ENCODE results near the gene NHS. TPM values are rescaled to one million over a fixed set of nuclear protein-coding genes. Genes with fewer than 3 reads are reported as not detected.

Gene NHS
- total RNA-seq, 1 donor, result 10.5 TPM

DNA sequence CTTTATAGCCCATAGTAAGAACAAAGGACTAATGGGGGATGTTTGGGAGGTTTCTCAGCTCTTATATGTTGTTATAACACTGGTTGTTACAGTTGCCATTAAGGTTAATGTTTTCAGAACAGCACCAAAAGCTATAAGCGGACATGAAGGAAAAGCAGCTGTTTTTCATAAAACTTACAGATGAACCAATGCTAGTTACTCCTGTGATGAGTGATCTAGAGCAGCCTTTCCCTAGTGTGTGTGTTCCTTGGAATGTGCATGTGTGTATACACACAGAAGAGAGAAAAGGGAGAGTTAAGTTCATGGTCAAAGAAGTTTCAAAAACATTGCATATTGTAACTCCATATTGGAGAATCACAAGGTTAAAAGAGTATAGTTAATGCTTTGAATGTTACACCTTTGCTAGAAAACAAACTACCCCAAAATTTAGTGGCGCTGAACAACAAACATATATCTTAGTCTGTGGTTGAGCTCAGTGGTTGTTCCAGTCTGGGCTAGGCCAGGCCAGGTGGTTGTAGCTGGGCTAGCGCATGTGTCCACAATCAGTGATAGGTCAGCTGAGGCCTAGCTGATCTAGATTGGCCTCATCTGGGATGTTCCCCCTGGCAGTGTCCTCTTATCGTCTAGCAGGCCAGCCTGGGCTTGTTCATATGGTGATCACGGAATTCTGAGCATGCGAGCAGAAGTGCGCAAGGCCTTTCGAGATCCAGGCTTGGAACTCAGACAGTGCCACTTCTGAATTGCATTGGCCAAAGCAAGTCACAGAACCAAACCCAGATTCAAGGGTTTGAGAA, 151.0 kb downstream of the NHS start:
- H3K4me2 ChIP-seq (ENCODE audit: insufficient read depth, low read length), result no peak overlapping the region
- no peak overlapping the region for H3K4me3 ChIP-seq (ENCODE audit: insufficient read depth, low read length)
- H2AFZ ChIP-seq (ENCODE audit: low read length), result no peak overlapping the region
- no peaks in the 10 kb centered on the region for H3K36me3 ChIP-seq (ENCODE audit: insufficient read depth, low read length)
- H3K9me3 ChIP-seq (ENCODE audit: low read depth, low read length), result no peaks in the 10 kb centered on the region
- peaks cover 40% of the 10 kb centered on the region for H3K4me1 ChIP-seq (ENCODE audit: insufficient read depth, low read length)
- H3K79me2 ChIP-seq (ENCODE audit: insufficient read depth, low read length), result peaks cover 21% of the 10 kb centered on the region
- H3K27ac ChIP-seq (ENCODE audit: low read depth, low read length), result peak overlapping the region; percentile 10
- H3K27me3 ChIP-seq (ENCODE audit: insufficient read depth, low read length), result no peaks in the 10 kb centered on the region
- no peaks in the 10 kb centered on the region for H4K20me1 ChIP-seq (ENCODE audit: insufficient read depth, low read length)
- no peak for DNase-seq (ENCODE audit: insufficient read length, low spot score, missing footprints)
- TF ChIP-seq, protein P1, sequence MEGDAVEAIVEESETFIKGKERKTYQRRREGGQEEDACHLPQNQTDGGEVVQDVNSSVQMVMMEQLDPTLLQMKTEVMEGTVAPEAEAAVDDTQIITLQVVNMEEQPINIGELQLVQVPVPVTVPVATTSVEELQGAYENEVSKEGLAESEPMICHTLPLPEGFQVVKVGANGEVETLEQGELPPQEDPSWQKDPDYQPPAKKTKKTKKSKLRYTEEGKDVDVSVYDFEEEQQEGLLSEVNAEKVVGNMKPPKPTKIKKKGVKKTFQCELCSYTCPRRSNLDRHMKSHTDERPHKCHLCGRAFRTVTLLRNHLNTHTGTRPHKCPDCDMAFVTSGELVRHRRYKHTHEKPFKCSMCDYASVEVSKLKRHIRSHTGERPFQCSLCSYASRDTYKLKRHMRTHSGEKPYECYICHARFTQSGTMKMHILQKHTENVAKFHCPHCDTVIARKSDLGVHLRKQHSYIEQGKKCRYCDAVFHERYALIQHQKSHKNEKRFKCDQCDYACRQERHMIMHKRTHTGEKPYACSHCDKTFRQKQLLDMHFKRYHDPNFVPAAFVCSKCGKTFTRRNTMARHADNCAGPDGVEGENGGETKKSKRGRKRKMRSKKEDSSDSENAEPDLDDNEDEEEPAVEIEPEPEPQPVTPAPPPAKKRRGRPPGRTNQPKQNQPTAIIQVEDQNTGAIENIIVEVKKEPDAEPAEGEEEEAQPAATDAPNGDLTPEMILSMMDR (IDR thresholded peaks at IDR 0.05; ENCODE audit: extremely low read depth, low read depth, low read length), result no peak

DNA sequence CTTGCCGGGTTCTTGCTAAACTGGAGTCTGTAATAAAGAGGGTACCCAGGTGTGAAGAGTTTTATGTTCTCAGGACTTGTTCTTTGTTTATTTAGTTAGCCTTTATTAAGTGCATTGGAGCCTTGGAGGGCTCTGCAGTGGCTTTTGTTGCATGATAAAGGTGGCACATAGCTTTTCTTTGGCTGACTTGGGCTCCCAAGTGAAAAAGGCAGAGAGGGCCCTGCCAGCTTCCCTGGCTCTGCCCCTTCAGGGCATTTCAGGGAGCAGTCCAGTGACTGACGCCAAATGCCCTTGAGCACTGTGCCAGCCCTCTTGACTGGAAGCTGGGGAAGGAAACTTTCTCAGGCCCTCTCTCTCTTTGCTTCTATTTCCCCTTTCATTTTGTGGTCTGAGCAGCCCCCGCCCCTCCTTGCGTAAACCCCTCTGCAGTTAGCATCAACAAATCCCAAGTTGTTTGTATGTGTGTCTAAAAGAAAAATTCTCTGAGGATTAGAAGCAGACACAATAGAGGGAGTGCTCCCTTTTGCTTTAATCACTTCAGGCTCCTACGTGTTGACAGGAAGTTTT, 152.2 kb downstream of the NHS start:
- no peak overlapping the region for H2AFZ ChIP-seq (ENCODE audit: low read length)
- H3K27me3 ChIP-seq (ENCODE audit: insufficient read depth, low read length), result no peaks in the 10 kb centered on the region
- TF ChIP-seq, protein P1 (IDR thresholded peaks at IDR 0.05; ENCODE audit: extremely low read depth, low read depth, low read length), result no peak
- peak; percentile 34 for DNase-seq (ENCODE audit: insufficient read length, low spot score, missing footprints)
- peaks cover 19% of the 10 kb centered on the region for H3K79me2 ChIP-seq (ENCODE audit: insufficient read depth, low read length)
- H3K36me3 ChIP-seq (ENCODE audit: insufficient read depth, low read length), result no peaks in the 10 kb centered on the region
- no peaks in the 10 kb centered on the region for H4K20me1 ChIP-seq (ENCODE audit: insufficient read depth, low read length)
- no peaks in the 10 kb centered on the region for H3K9me3 ChIP-seq (ENCODE audit: low read depth, low read length)
- peaks cover 40% of the 10 kb centered on the region for H3K4me1 ChIP-seq (ENCODE audit: insufficient read depth, low read length)
- H3K4me3 ChIP-seq (ENCODE audit: insufficient read depth, low read length), result no peak overlapping the region
- H3K4me2 ChIP-seq (ENCODE audit: insufficient read depth, low read length), result peak overlapping the region; percentile 22
- no peak overlapping the region for H3K27ac ChIP-seq (ENCODE audit: low read depth, low read length)

DNA sequence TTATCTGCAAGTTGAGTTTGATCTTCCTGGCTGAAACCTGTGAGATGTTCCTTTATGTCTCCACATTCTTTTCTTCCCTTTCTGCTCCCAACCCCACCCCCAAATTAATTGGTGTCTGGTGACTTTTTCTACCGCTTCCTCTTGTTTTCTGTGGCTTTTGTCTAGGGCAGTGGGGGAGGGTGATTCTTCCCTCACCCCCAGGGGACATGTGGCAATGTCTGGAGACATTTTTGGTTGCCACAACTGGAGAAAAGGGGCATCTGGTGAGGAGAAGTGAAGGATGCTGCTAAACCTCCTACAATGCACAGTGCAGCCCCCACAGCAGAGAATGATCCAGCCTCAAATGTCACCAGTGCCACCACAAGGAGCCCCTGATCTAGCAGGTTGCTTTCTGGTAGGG, 152.9 kb downstream of the NHS start:
- Histone ChIP-seq H3K4me2 (ENCODE audit: insufficient read depth, low read length) (no peak overlapping the region), H3K9me3 (ENCODE audit: low read depth, low read length) (no peaks in the 10 kb centered on the region), H3K27me3 (ENCODE audit: insufficient read depth, low read length) (no peaks in the 10 kb centered on the region), H3K36me3 (ENCODE audit: insufficient read depth, low read length) (no peaks in the 10 kb centered on the region), H4K20me1 (ENCODE audit: insufficient read depth, low read length) (no peaks in the 10 kb centered on the region), H3K4me1 (ENCODE audit: insufficient read depth, low read length) (peaks cover 40% of the 10 kb centered on the region), H3K79me2 (ENCODE audit: insufficient read depth, low read length) (peaks cover 16% of the 10 kb centered on the region), H3K4me3 (ENCODE audit: insufficient read depth, low read length) (no peak overlapping the region), H2AFZ (ENCODE audit: low read length) (no peak overlapping the region), H3K27ac (ENCODE audit: low read depth, low read length) (no peak overlapping the region)
- DNase-seq (ENCODE audit: insufficient read length, low spot score, missing footprints), result peak; percentile 23
- TF ChIP-seq, protein P1 (IDR thresholded peaks at IDR 0.05; ENCODE audit: extremely low read depth, low read depth, low read length), result no peak

DNA sequence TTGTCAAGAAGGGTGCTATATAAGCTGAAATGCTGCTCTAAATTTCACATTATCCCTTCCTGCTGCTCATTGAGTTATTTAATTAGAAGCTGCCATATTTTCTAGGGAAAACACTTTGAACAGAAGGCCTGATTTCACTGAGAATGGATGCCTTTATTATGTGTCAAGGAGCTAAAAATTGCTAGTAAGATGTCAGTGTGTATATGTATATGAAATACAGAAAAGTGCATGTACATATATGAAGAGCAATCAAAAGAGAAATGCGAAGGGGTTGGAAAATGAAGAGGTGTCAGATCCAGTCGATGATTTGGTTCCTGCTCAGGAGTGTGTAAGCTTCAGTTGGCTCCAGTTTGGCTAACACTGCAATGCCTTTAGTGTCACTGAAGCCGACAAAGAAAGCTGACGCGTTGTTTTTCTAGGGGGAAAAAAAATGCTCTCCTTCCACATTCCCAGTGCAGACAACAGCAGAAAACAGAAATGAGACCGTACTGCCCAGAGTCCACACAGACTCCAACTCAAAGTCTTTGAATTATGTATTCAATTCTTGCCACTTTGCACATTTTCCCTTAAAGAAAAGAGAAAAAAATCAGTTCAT, 154.2 kb downstream of the NHS start:
- H3K36me3 ChIP-seq (ENCODE audit: insufficient read depth, low read length), result no peaks in the 10 kb centered on the region
- no peak for DNase-seq (ENCODE audit: insufficient read length, low spot score, missing footprints)
- peak overlapping the region; percentile 11 for H3K27ac ChIP-seq (ENCODE audit: low read depth, low read length)
- no peak overlapping the region for H3K4me3 ChIP-seq (ENCODE audit: insufficient read depth, low read length)
- H3K27me3 ChIP-seq (ENCODE audit: insufficient read depth, low read length), result no peaks in the 10 kb centered on the region
- no peak overlapping the region for H2AFZ ChIP-seq (ENCODE audit: low read length)
- no peaks in the 10 kb centered on the region for H4K20me1 ChIP-seq (ENCODE audit: insufficient read depth, low read length)
- H3K4me2 ChIP-seq (ENCODE audit: insufficient read depth, low read length), result peak overlapping the region; percentile 30
- peaks cover 40% of the 10 kb centered on the region for H3K4me1 ChIP-seq (ENCODE audit: insufficient read depth, low read length)
- H3K9me3 ChIP-seq (ENCODE audit: low read depth, low read length), result no peaks in the 10 kb centered on the region
- H3K79me2 ChIP-seq (ENCODE audit: insufficient read depth, low read length), result peaks cover 12% of the 10 kb centered on the region
- TF ChIP-seq, protein P1 (IDR thresholded peaks at IDR 0.05; ENCODE audit: extremely low read depth, low read depth, low read length), result no peak

All from osteoblast (primary cell).